ENCODE data around the gene SYNE2. TPM values are rescaled to one million over a fixed set of nuclear protein-coding genes. Genes with fewer than 3 reads are reported as not detected.

Gene SYNE2
- total RNA-seq, 4 donors from 2014 or later = 212 to 378 (median 285) TPM

- Histone ChIP-seq H3K27ac (no peak overlapping the region), H3K36me3 (peaks cover 0 to 57% (median 0%) of the 10 kb centered on the region in 3 donors), H3K9me3 (no peaks in the 10 kb centered on the region), H3K4me3 (no peak overlapping the region), H3K4me1 (no peaks in the 10 kb centered on the region), H3K27me3 (no peaks in the 10 kb centered on the region)
- 93% methylated on average over 7 of the region's 7 CpGs for WGBS, 2 donors
- DNase-seq (ENCODE audit: low spot score in 2 of 2) = no peak
- TF ChIP-seq EP300 (IDR thresholded peaks at IDR 0.05) = no peak
Measured at GRCh38 chr14:64184103-64184729, 331.4 kb downstream of the SYNE2 start.

- peaks cover 0 to 62% (median 0%) of the 10 kb centered on the region in 3 donors for H3K36me3 ChIP-seq
- 94 to 97% methylated on average over 1 of the region's 1 CpG for WGBS, 2 donors
- no peak overlapping the region for H3K27ac ChIP-seq
- no peaks in the 10 kb centered on the region for H3K4me1 ChIP-seq
- DNase-seq (ENCODE audit: low spot score in 2 of 2) = no peak
- H3K9me3 ChIP-seq = no peaks in the 10 kb centered on the region
- no peak overlapping the region for H3K4me3 ChIP-seq
- TF ChIP-seq EP300 (IDR thresholded peaks at IDR 0.05) (no peak), POLR2A (IDR thresholded peaks at IDR 0.05) (no peak)
- TF ChIP-seq, protein P1, sequence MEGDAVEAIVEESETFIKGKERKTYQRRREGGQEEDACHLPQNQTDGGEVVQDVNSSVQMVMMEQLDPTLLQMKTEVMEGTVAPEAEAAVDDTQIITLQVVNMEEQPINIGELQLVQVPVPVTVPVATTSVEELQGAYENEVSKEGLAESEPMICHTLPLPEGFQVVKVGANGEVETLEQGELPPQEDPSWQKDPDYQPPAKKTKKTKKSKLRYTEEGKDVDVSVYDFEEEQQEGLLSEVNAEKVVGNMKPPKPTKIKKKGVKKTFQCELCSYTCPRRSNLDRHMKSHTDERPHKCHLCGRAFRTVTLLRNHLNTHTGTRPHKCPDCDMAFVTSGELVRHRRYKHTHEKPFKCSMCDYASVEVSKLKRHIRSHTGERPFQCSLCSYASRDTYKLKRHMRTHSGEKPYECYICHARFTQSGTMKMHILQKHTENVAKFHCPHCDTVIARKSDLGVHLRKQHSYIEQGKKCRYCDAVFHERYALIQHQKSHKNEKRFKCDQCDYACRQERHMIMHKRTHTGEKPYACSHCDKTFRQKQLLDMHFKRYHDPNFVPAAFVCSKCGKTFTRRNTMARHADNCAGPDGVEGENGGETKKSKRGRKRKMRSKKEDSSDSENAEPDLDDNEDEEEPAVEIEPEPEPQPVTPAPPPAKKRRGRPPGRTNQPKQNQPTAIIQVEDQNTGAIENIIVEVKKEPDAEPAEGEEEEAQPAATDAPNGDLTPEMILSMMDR (IDR thresholded peaks at IDR 0.05) = no peak
- H3K27me3 ChIP-seq = no peaks in the 10 kb centered on the region
Measured at GRCh38 chr14:64185184-64185583, 332.4 kb downstream of the SYNE2 start.

GRCh38 chr14:64186231-64187129 is 333.7 kb downstream of the SYNE2 start:
- DNase-seq (ENCODE audit: low spot score in 2 of 2) = no peak
- no peak overlapping the region for H3K4me3 ChIP-seq
- WGBS, 2 donors = 73 to 75% methylated on average over 12 of the region's 12 CpGs
- peaks cover 0 to 69% (median 0%) of the 10 kb centered on the region in 3 donors for H3K36me3 ChIP-seq
- H3K27me3 ChIP-seq = no peaks in the 10 kb centered on the region
- TF ChIP-seq POLR2A (IDR thresholded peaks at IDR 0.05) (no peak), EP300 (IDR thresholded peaks at IDR 0.05) (no peak)
- TF ChIP-seq, protein P1 (IDR thresholded peaks at IDR 0.05) = no peak
- no peaks in the 10 kb centered on the region for H3K9me3 ChIP-seq
- no peaks in the 10 kb centered on the region for H3K4me1 ChIP-seq
- no peak overlapping the region for H3K27ac ChIP-seq

- WGBS, 2 donors = 46 to 51% methylated on average over 3 of the region's 3 CpGs
- no peak overlapping the region for H3K4me3 ChIP-seq
- H3K9me3 ChIP-seq = no peaks in the 10 kb centered on the region
- no peaks in the 10 kb centered on the region for H3K27me3 ChIP-seq
- no peak for DNase-seq (ENCODE audit: low spot score in 2 of 2)
- peaks cover 0 to 73% (median 0%) of the 10 kb centered on the region in 3 donors for H3K36me3 ChIP-seq
- TF ChIP-seq, protein P1 (IDR thresholded peaks at IDR 0.05) = no peak
- TF ChIP-seq EP300 (IDR thresholded peaks at IDR 0.05) (no peak), POLR2A (IDR thresholded peaks at IDR 0.05) (no peak)
- H3K27ac ChIP-seq = no peak overlapping the region
- H3K4me1 ChIP-seq = no peaks in the 10 kb centered on the region
Measured at GRCh38 chr14:64187331-64187730, 334.5 kb downstream of the SYNE2 start.

GRCh38 chr14:64190974-64191502 is 338.2 kb downstream of the SYNE2 start:
- 92 to 98% methylated on average over 3 of the region's 3 CpGs for WGBS, 2 donors
- no peaks in the 10 kb centered on the region for H3K27me3 ChIP-seq
- DNase-seq (ENCODE audit: low spot score in 2 of 2) = no peak
- no peak for TF ChIP-seq POLR2A (IDR thresholded peaks at IDR 0.05)
- TF ChIP-seq EP300 (IDR thresholded peaks at IDR 0.05) = no peak
- TF ChIP-seq, protein P1 (IDR thresholded peaks at IDR 0.05) = no peak
- H3K27ac ChIP-seq = no peak overlapping the region
- H3K9me3 ChIP-seq = no peaks in the 10 kb centered on the region
- H3K4me1 ChIP-seq = peaks cover 0 to 9% (median 5%) of the 10 kb centered on the region in 4 donors
- H3K36me3 ChIP-seq = peaks cover 0 to 48% (median 0%) of the 10 kb centered on the region in 3 donors
- H3K4me3 ChIP-seq = no peak overlapping the region
